Smooth muscle cell (in vitro differentiated cells): ENCODE data around the gene POLR1B. TPM values are rescaled to one million over a fixed set of nuclear protein-coding genes. Genes with fewer than 3 reads are reported as not detected.
A peak's percentile ranks its signal among the peaks of the same experiment; 100 is the strongest.

ENCODE experiments used
- DNase-seq: peaks from one replicate; lab custom pipeline; 2025; ENCODE audit not compliant: unreplicated experiment; lab: John Stamatoyannopoulos, UW
- H2AFZ ChIP-seq: fragments of 200-600 bp; sonication (generic); 2 replicates; pipeline ENCODE4 v1.6.0; 2016; ENCODE audit warnings: antibody characterized with exemption, low read depth, mild to moderate bottlenecking
- H3F3A ChIP-seq: fragments of 200-600 bp; sonication (generic); 2 replicates; pipeline ENCODE4 v1.6.0; 2017; ENCODE audit warnings: antibody characterized with exemption, low read depth
- H3K27ac ChIP-seq: fragments of 200-600 bp; sonication (generic); 2 replicates; pipeline ENCODE4 v1.5.1; 2016; ENCODE audit warnings: low read depth, mild to moderate bottlenecking
- H3K27me3 ChIP-seq: fragments of 200-600 bp; sonication (generic); 2 replicates; pipeline ENCODE4 v1.6.1; 2016; ENCODE audit warnings: low read depth, mild to moderate bottlenecking
- H3K36me3 ChIP-seq: fragments of 200-600 bp; sonication (generic); 2 replicates; pipeline ENCODE4 v1.5.1; 2016; ENCODE audit warnings: low read depth
- H3K4me1 ChIP-seq: fragments of 200-600 bp; sonication (generic); 2 replicates; pipeline ENCODE4 v1.5.1; 2016; ENCODE audit warnings: low read depth
- H3K4me2 ChIP-seq: fragments of 200-600 bp; sonication (generic); 2 replicates; pipeline ENCODE4 v1.6.0; 2016; ENCODE audit warnings: mild to moderate bottlenecking
- H3K4me3 ChIP-seq: fragments of 200-600 bp; sonication (generic); 2 replicates; pipeline ENCODE4 v1.5.1; 2016; ENCODE audit warnings: mild to moderate bottlenecking
- H3K79me2 ChIP-seq: fragments of 200-600 bp; sonication (generic); 2 replicates; pipeline ENCODE4 v1.6.0; 2016; ENCODE audit warnings: low read depth, mild to moderate bottlenecking
- H3K9ac ChIP-seq: fragments of 200-600 bp; sonication (generic); 2 replicates; pipeline ENCODE4 v1.6.0; 2016; ENCODE audit warnings: low read depth
- H3K9me3 ChIP-seq: fragments of 200-600 bp; sonication (generic); replicated peaks from 2 replicates; pipeline ENCODE4 v1.5.1; 2016; ENCODE audit warnings: low read depth
- H4K20me1 ChIP-seq: fragments of 200-600 bp; sonication (generic); 2 replicates; pipeline ENCODE4 v1.6.0; 2016; ENCODE audit warnings: low read depth
- CTCF ChIP-seq: fragments of 200-600 bp; sonication (generic); IDR thresholded peaks from 2 replicates; pipeline ENCODE4 v1.5.1; 2017; ENCODE audit warnings: borderline replicate concordance, mild to moderate bottlenecking, antibody characterized with exemption; ENCODE audit not compliant: insufficient read depth, poor library complexity, severe bottlenecking
- WGBS: methylation state at CpG from one replicate; pipeline ENCODE4 v1.1.7; 2016; ENCODE audit warnings: low lambda C conversion rate; 5-methylcytosine and 5-hydroxymethylcytosine counted together
- polyA plus RNA-seq: library from polyadenylated mRNA; unstranded; fragments of >200 nt; fragmentation: Nextera tagmentation; extraction: Ambion mirVana; gene quantifications from 2 replicates; pipeline ENCODE4 v1.2.1, GENCODE V29; 2016
- total RNA-seq: library from RNA; depleted of rRNA; stranded (reverse); fragments of >200 nt; gene quantifications from 2 replicates; pipeline ENCODE4 v1.2.3, GENCODE V29; 2014

The POLR1B gene
- total and polyA plus RNA-seq, 2 experiments from 2014 or later = 7.4 to 16.9 TPM

GRCh38 chr2:112591413-112591812, 49.1 kb downstream of the POLR1B start:
- 51% methylated on average over 5 of the region's 5 CpGs for WGBS
- H2AFZ ChIP-seq = no peak overlapping the region
- no peak overlapping the region for H3K27ac ChIP-seq
- H4K20me1 ChIP-seq = no peaks in the 10 kb centered on the region
- H3K9ac ChIP-seq = no peak overlapping the region
- DNase-seq = no peak
- no peaks in the 10 kb centered on the region for H3K27me3 ChIP-seq
- no peaks in the 10 kb centered on the region for H3K36me3 ChIP-seq
- TF ChIP-seq CTCF = no peak
- H3F3A ChIP-seq = no peaks in the 10 kb centered on the region
- no peak overlapping the region for H3K4me3 ChIP-seq
- no peaks in the 10 kb centered on the region for H3K9me3 ChIP-seq
- H3K4me1 ChIP-seq = no peaks in the 10 kb centered on the region
- H3K79me2 ChIP-seq = no peaks in the 10 kb centered on the region
- no peak overlapping the region for H3K4me2 ChIP-seq

GRCh38 chr2:112593736-112594135, 51.5 kb downstream of the POLR1B start:
- Histone ChIP-seq H3F3A (no peaks in the 10 kb centered on the region), H3K79me2 (no peaks in the 10 kb centered on the region), H3K4me2 (no peak overlapping the region), H3K27me3 (no peaks in the 10 kb centered on the region), H3K27ac (no peak overlapping the region), H3K9ac (no peak overlapping the region), H4K20me1 (no peaks in the 10 kb centered on the region), H2AFZ (no peak overlapping the region), H3K9me3 (no peaks in the 10 kb centered on the region), H3K4me1 (no peaks in the 10 kb centered on the region), H3K4me3 (no peak overlapping the region), H3K36me3 (no peaks in the 10 kb centered on the region)
- WGBS = 84% methylated on average over 4 of the region's 4 CpGs
- DNase-seq = no peak
- TF ChIP-seq CTCF = no peak

GRCh38 chr2:112597537-112598322, 55.5 kb downstream of the POLR1B start:
- Histone ChIP-seq H3K4me3 (no peak overlapping the region), H2AFZ (no peak overlapping the region), H4K20me1 (no peaks in the 10 kb centered on the region), H3K4me1 (peaks cover 3% of the 10 kb centered on the region), H3F3A (no peaks in the 10 kb centered on the region), H3K4me2 (no peak overlapping the region), H3K27me3 (no peaks in the 10 kb centered on the region), H3K9ac (no peak overlapping the region), H3K9me3 (no peaks in the 10 kb centered on the region), H3K36me3 (no peaks in the 10 kb centered on the region), H3K79me2 (no peaks in the 10 kb centered on the region), H3K27ac (no peak overlapping the region)
- no peak for TF ChIP-seq CTCF
- WGBS = 93% methylated on average over 10 of the region's 10 CpGs
- DNase-seq = no peak

GRCh38 chr2:112600634-112601033, 58.4 kb downstream of the POLR1B start:
- Histone ChIP-seq H4K20me1 (no peaks in the 10 kb centered on the region), H3K9me3 (no peaks in the 10 kb centered on the region), H3K4me3 (no peak overlapping the region), H3K27ac (no peak overlapping the region), H2AFZ (no peak overlapping the region), H3K79me2 (no peaks in the 10 kb centered on the region), H3F3A (no peaks in the 10 kb centered on the region), H3K9ac (no peak overlapping the region), H3K27me3 (no peaks in the 10 kb centered on the region), H3K4me2 (peak overlapping the region; percentile 46), H3K4me1 (peaks cover 3% of the 10 kb centered on the region), H3K36me3 (no peaks in the 10 kb centered on the region)
- TF ChIP-seq CTCF = no peak
- 94% methylated on average over 3 of the region's 3 CpGs for WGBS
- no peak for DNase-seq
